Vagina (tissue), 2 donors: Measurements from ENCODE around the gene FXYD6.

Experiments used
- POLR2A ChIP-seq, 2 donors: fragments of 450-650 bp; IDR thresholded peaks; one replicate each; pipeline ENCODE4 v1.6.1; 2017; ENCODE audit warnings: antibody characterized with exemption in 2 of 2, mild to moderate bottlenecking in 2 of 2, moderate library complexity in 2 of 2
- POLR2AphosphoS5 ChIP-seq, 2 donors: sonication (generic); formaldehyde crosslinking; IDR thresholded peaks; one replicate each; pipeline ENCODE4 v1.9.0; 2017; ENCODE audit warnings: antibody characterized with exemption in 2 of 2, mild to moderate bottlenecking in 2 of 2, low read depth in 1 of 2; ENCODE audit not compliant: insufficient read depth in 1 of 2
- TF ChIP-seq, protein P1 (sequence below), 3 experiments: fragments of 450-650 bp in 2 of 3; fragments of 200-600 bp in 1 of 3; sonication (generic) in 1 of 3; IDR thresholded peaks; one replicate each; pipeline ENCODE4 v1.5.1; 2017 to 2019; ENCODE audit warnings: antibody characterized with exemption in 3 of 3, mild to moderate bottlenecking in 2 of 3, moderate library complexity in 2 of 3

DNA sequence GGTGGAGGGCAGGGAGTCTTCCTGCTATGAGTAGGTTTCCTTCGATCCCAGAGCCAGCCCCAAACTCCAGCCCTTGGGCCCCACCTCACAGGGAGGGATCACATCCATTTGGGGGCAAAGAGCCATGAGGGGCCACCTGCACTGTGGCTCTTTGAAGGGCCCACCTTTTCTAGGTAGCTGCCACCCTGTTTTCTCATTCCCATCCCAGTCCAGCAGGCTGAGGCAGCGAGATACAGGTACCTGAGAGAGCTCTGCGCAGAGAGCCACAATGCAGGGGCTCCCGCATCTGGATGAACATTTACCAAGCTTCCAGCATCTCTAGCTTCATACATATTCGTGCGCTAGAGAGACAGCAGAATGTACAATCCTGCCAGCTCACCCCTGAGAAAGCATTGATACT lies 16.3 kb downstream of the FXYD6 start:
- TF ChIP-seq POLR2A (IDR thresholded peaks at IDR 0.05) (no peak), POLR2AphosphoS5 (IDR thresholded peaks at IDR 0.05; ENCODE audit: insufficient read depth in 1 of 2, low read depth in 1 of 2) (no peak)
- TF ChIP-seq, protein P1, sequence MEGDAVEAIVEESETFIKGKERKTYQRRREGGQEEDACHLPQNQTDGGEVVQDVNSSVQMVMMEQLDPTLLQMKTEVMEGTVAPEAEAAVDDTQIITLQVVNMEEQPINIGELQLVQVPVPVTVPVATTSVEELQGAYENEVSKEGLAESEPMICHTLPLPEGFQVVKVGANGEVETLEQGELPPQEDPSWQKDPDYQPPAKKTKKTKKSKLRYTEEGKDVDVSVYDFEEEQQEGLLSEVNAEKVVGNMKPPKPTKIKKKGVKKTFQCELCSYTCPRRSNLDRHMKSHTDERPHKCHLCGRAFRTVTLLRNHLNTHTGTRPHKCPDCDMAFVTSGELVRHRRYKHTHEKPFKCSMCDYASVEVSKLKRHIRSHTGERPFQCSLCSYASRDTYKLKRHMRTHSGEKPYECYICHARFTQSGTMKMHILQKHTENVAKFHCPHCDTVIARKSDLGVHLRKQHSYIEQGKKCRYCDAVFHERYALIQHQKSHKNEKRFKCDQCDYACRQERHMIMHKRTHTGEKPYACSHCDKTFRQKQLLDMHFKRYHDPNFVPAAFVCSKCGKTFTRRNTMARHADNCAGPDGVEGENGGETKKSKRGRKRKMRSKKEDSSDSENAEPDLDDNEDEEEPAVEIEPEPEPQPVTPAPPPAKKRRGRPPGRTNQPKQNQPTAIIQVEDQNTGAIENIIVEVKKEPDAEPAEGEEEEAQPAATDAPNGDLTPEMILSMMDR (IDR thresholded peaks at IDR 0.05) = no peak
